H9 (cell line): ENCODE measurements around the gene ZNF837. TPM values are rescaled to one million over a fixed set of nuclear protein-coding genes. Genes with fewer than 3 reads are reported as not detected.

ENCODE experiments used
- DNase-seq: peaks from one replicate; pipeline ENCODE4 v3.0.0-alpha.2; 2017
- H2AFZ ChIP-seq: one replicate; pipeline ENCODE4 v1.6.1; 2013; ENCODE audit warnings: mild to moderate bottlenecking, low read length, control low read depth, moderate library complexity
- H2AK5ac ChIP-seq: 2 replicates; pipeline ENCODE4 v1.6.1; 2013; ENCODE audit warnings: low read length, control low read depth, mixed read lengths; ENCODE audit not compliant: insufficient read length
- H2BK120ac ChIP-seq: one replicate; pipeline ENCODE4 v1.6.1; 2013; ENCODE audit warnings: low read depth, mild to moderate bottlenecking, low read length, control low read depth, inconsistent platforms; ENCODE audit not compliant: poor library complexity, severe bottlenecking
- H2BK12ac ChIP-seq: 2 replicates; pipeline ENCODE4 v1.6.1; 2013; ENCODE audit warnings: low read length, control low read depth, mixed read lengths, low read depth; ENCODE audit not compliant: insufficient read length
- H2BK15ac ChIP-seq: 2 replicates; pipeline ENCODE4 v1.6.1; 2013; ENCODE audit warnings: low read depth, low read length, control low read depth
- H2BK20ac ChIP-seq: one replicate; pipeline ENCODE4 v1.6.1; 2013; ENCODE audit warnings: low read depth, mild to moderate bottlenecking, low read length, control low read depth, inconsistent platforms; ENCODE audit not compliant: poor library complexity, severe bottlenecking
- H2BK5ac ChIP-seq: 2 replicates; pipeline ENCODE4 v1.6.1; 2013; ENCODE audit warnings: low read length, control low read depth, mixed read lengths; ENCODE audit not compliant: insufficient read length
- H3K14ac ChIP-seq: 2 replicates; pipeline ENCODE4 v1.6.1; 2013; ENCODE audit warnings: low read length, control low read depth; ENCODE audit not compliant: insufficient read depth
- H3K18ac ChIP-seq: 2 replicates; pipeline ENCODE4 v1.6.1; 2013; ENCODE audit warnings: low read depth, mild to moderate bottlenecking, mixed read lengths, low read length, control low read depth; ENCODE audit not compliant: insufficient read length
- H3K23ac ChIP-seq: 2 replicates; pipeline ENCODE4 v1.6.1; 2013; ENCODE audit warnings: low read length, control low read depth, mixed read lengths, low read depth; ENCODE audit not compliant: insufficient read length
- H3K23me2 ChIP-seq: 2 replicates; pipeline ENCODE4 v1.6.1; 2013; ENCODE audit warnings: low read depth, mild to moderate bottlenecking, mixed read lengths, low read length, control low read depth; ENCODE audit not compliant: insufficient read length, poor library complexity, severe bottlenecking
- H3K27ac ChIP-seq: 2 replicates; pipeline ENCODE4 v1.5.1; 2013; ENCODE audit warnings: low read length, control low read depth, mixed read lengths, low read depth; ENCODE audit not compliant: insufficient read length
- H3K27me3 ChIP-seq: 2 replicates; pipeline ENCODE4 v1.6.1; 2013; ENCODE audit warnings: low read length, control low read depth, inconsistent platforms; ENCODE audit not compliant: insufficient read depth
- H3K4ac ChIP-seq: 2 replicates; pipeline ENCODE4 v1.6.1; 2013; ENCODE audit warnings: low read depth, mild to moderate bottlenecking, control low read depth, inconsistent platforms, low read length, moderate library complexity
- H3K4me1 ChIP-seq: 2 replicates; pipeline ENCODE4 v1.6.1; 2013; ENCODE audit warnings: low read length, control low read depth, inconsistent platforms; ENCODE audit not compliant: insufficient read depth
- H3K4me2 ChIP-seq: 2 replicates; pipeline ENCODE4 v1.6.1; 2013; ENCODE audit warnings: low read length, control low read depth, mixed read lengths; ENCODE audit not compliant: insufficient read length, insufficient read depth
- H3K56ac ChIP-seq: 2 replicates; pipeline ENCODE4 v1.6.1; 2013; ENCODE audit warnings: low read depth, mild to moderate bottlenecking, mixed read lengths, low read length, control low read depth; ENCODE audit not compliant: insufficient read length
- H3K79me1 ChIP-seq: 2 replicates; pipeline ENCODE4 v1.6.1; 2013; ENCODE audit warnings: low read depth, mild to moderate bottlenecking, moderate library complexity, low read length, control low read depth, inconsistent platforms; ENCODE audit not compliant: insufficient read depth, poor library complexity, severe bottlenecking
- H3K79me2 ChIP-seq: 2 replicates; pipeline ENCODE4 v1.6.1; 2013; ENCODE audit warnings: low read length, control low read depth, inconsistent platforms; ENCODE audit not compliant: insufficient read depth
- H3K9ac ChIP-seq: 2 replicates; pipeline ENCODE4 v1.6.1; 2013; ENCODE audit warnings: low read length, control low read depth, mixed read lengths; ENCODE audit not compliant: insufficient read length; ENCODE audit errors: extremely low read depth
- H3K9me3 ChIP-seq: one replicate; pipeline ENCODE4 v1.6.1; 2013; ENCODE audit warnings: low read depth, low read length, inconsistent platforms; ENCODE audit not compliant: control insufficient read depth
- H3T11ph ChIP-seq: one replicate; pipeline ENCODE4 v1.6.1; 2013; ENCODE audit warnings: mild to moderate bottlenecking, low read length, control low read depth, inconsistent platforms
- H4K20me1 ChIP-seq: one replicate; pipeline ENCODE4 v1.6.1; 2013; ENCODE audit not compliant: control insufficient read depth, insufficient read length, insufficient read depth
- H4K5ac ChIP-seq: 2 replicates; pipeline ENCODE4 v1.6.1; 2013; ENCODE audit warnings: low read depth, mild to moderate bottlenecking, mixed read lengths, low read length, control low read depth; ENCODE audit not compliant: insufficient read length
- H4K8ac ChIP-seq: replicated peaks from 2 replicates; pipeline ENCODE4 v1.6.1; 2013; ENCODE audit warnings: low read length, control low read depth, mixed read lengths, low read depth; ENCODE audit not compliant: insufficient read length
- H4K91ac ChIP-seq: 2 replicates; pipeline ENCODE4 v1.6.1; 2013; ENCODE audit warnings: low read depth, mild to moderate bottlenecking, moderate library complexity, mixed read lengths, low read length, control low read depth; ENCODE audit not compliant: insufficient read length
- H3K27ac Mint-ChIP-seq, 3 experiments: 2 replicates in 2 of 3; 3 replicates in 1 of 3; pipeline ENCODE4 v1.8.0; 2020 to 2021; ENCODE audit warnings: mixed read lengths in 3 of 3, mild to moderate bottlenecking in 1 of 3, moderate library complexity in 1 of 3
- H3K27me3 Mint-ChIP-seq: 2 replicates; pipeline ENCODE4 v1.8.0; 2021; ENCODE audit warnings: low read depth, mild to moderate bottlenecking, moderate library complexity, mixed read lengths
- H3K36me3 Mint-ChIP-seq, 3 experiments: 2 replicates in 2 of 3; 3 replicates in 1 of 3; pipeline ENCODE4 v1.8.0; 2020 to 2021; ENCODE audit warnings: low read depth in 3 of 3, mixed read lengths in 3 of 3; ENCODE audit not compliant: insufficient read depth in 1 of 3
- H3K4me1 Mint-ChIP-seq, 2 experiments: 2 replicates each; pipeline ENCODE4 v1.8.0; 2020; ENCODE audit warnings: mixed read lengths in 2 of 2
- H3K4me3 Mint-ChIP-seq, 2 experiments: 2 replicates in 1 of 2; 3 replicates in 1 of 2; pipeline ENCODE4 v1.8.0; 2020 to 2021; ENCODE audit warnings: mild to moderate bottlenecking in 2 of 2, mixed read lengths in 2 of 2, moderate library complexity in 1 of 2
- H3K9me3 Mint-ChIP-seq, 2 experiments: 2 replicates in 1 of 2; 3 replicates in 1 of 2; pipeline ENCODE4 v1.8.0; 2020; ENCODE audit warnings: mild to moderate bottlenecking in 2 of 2, mixed read lengths in 2 of 2, moderate library complexity in 1 of 2
- WGBS: extraction: QIAGEN DNeasy Blood & Tissue Kit; methylation state at CpG from one replicate; pipeline ENCODE4 v1.1.7; 2013; ENCODE audit warnings: missing lambda C conversion rate, low lambda C conversion rate, mixed read lengths; ENCODE audit not compliant: insufficient read length; ENCODE audit errors: extremely low coverage; 5-methylcytosine and 5-hydroxymethylcytosine counted together
- total RNA-seq: library from RNA; stranded (reverse); gene quantifications from 2 replicates; pipeline ENCODE4 v1.2.1, GENCODE V29; 2021
- TF ChIP-seq, protein P1 (sequence below): fragments of 200-600 bp; sonication (generic); conservative IDR thresholded peaks from 3 replicates; pipeline ENCODE4 v1.8.0; 2021; ENCODE audit warnings: antibody characterized with exemption, mild to moderate bottlenecking

ZNF837 gene
- total RNA-seq, 1 experiment from 2014 or later: 3.4 TPM

DNA sequence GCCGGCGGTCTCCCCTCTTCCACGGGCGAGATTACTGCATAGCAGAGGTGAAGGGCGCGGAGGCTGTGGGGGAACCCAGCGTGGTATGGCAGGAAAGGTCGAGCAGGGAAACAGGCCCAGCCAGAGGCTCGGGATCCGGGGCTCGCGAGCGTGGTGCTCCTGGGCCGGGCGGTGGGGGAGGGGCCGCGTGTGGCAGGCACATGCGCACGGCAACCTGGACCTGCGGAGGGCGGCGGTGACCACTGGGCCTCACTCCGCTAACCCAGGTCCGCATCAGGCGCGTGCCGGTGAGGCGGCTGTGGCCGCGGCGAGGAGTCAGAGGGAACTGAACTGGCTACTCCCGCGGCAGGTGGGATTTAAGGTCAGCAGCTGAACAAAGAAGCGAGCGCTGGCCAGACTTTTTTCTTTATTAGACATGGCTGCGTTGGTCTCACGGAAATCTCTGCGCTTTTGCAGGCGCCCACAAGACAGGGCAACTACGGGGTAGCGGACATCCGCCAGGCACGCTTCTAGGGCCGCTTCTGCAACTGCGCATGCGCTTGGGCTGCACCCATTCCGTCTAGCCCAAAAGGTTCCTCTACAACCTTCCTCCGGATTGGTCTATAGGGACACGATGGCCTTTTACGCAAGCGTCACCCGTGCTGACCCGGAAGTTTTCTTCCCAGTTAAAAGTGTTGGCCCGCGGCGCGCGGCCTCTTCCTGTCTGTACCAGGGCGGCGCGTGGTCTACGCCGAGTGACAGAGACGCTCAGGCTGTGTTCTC is 5.9 kb upstream of the ZNF837 start, which contains the start of gene RPS5:
Gene RPS5 (plus strand): TSS at position 694 of the 762 bp plus-strand sequence. CDS start 869 bp downstream, outside the sequence.
- H3T11ph ChIP-seq: no peak within 1 kb of the TSS
- H3K9me3 ChIP-seq: no peaks in the 10 kb centered on the region
- H4K8ac ChIP-seq: no peak within 1 kb of the TSS
- H3K18ac ChIP-seq: peak within 1 kb of the TSS; percentile 92
- H2BK12ac ChIP-seq: no peak within 1 kb of the TSS
- no peak within 1 kb of the TSS for H4K5ac ChIP-seq
- H3K27me3 Mint-ChIP-seq: no peaks in the 10 kb centered on the region
- peak within 1 kb of the TSS; percentile 95 to 99 for H3K4me3 Mint-ChIP-seq
- no peak within 1 kb of the TSS for H3K23ac ChIP-seq
- H3K36me3 Mint-ChIP-seq: peaks cover 33 to 40% (median 36%) of the 10 kb centered on the region in 3 experiments
- H3K79me2 ChIP-seq: peaks cover 10% of the 10 kb centered on the region; the same call in 1 of the 2 replicates
- peak within 1 kb of the TSS; percentile 1; the same call in 1 of the 2 replicates for H3K4ac ChIP-seq
- peak within 1 kb of the TSS; percentile 95 to 99 (median 98) for H3K27ac Mint-ChIP-seq
- peak; percentile 98 for DNase-seq
- H2BK20ac ChIP-seq: no peak within 1 kb of the TSS
- TF ChIP-seq, protein P1, sequence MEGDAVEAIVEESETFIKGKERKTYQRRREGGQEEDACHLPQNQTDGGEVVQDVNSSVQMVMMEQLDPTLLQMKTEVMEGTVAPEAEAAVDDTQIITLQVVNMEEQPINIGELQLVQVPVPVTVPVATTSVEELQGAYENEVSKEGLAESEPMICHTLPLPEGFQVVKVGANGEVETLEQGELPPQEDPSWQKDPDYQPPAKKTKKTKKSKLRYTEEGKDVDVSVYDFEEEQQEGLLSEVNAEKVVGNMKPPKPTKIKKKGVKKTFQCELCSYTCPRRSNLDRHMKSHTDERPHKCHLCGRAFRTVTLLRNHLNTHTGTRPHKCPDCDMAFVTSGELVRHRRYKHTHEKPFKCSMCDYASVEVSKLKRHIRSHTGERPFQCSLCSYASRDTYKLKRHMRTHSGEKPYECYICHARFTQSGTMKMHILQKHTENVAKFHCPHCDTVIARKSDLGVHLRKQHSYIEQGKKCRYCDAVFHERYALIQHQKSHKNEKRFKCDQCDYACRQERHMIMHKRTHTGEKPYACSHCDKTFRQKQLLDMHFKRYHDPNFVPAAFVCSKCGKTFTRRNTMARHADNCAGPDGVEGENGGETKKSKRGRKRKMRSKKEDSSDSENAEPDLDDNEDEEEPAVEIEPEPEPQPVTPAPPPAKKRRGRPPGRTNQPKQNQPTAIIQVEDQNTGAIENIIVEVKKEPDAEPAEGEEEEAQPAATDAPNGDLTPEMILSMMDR: no peak
- H3K4me2 ChIP-seq: peak within 1 kb of the TSS; percentile 94
- no peak within 1 kb of the TSS for H2BK5ac ChIP-seq
- H2AFZ ChIP-seq: no peak within 1 kb of the TSS
- H2AK5ac ChIP-seq: no peak within 1 kb of the TSS
- peak within 1 kb of the TSS; percentile 93 for H3K14ac ChIP-seq
- peaks cover 4% of the 10 kb centered on the region; the same call in 1 of the 2 replicates for H3K4me1 ChIP-seq
- H3K27ac ChIP-seq: peak within 1 kb of the TSS; percentile 42
- no peak within 1 kb of the TSS for H3K56ac ChIP-seq
- peaks cover 22 to 33% of the 10 kb centered on the region in 2 experiments for H3K4me1 Mint-ChIP-seq
- no peak within 1 kb of the TSS for H4K91ac ChIP-seq
- no peaks in the 10 kb centered on the region for H3K79me1 ChIP-seq
- H3K23me2 ChIP-seq: peaks cover 7% of the 10 kb centered on the region
- WGBS: no CpG with 5 or more reads among the region's 64 CpGs
- no peaks in the 10 kb centered on the region for H3K27me3 ChIP-seq
- H4K20me1 ChIP-seq: no peaks in the 10 kb centered on the region
- H2BK15ac ChIP-seq: no peak within 1 kb of the TSS
- no peaks in the 10 kb centered on the region for H3K9me3 Mint-ChIP-seq
- peak within 1 kb of the TSS; percentile 85 for H3K9ac ChIP-seq
- H2BK120ac ChIP-seq: no peak within 1 kb of the TSS
